Erythroblast (primary cell): ENCODE measurements around the gene KBTBD8.

Experiments
- GATA1 ChIP-seq: IDR thresholded peaks from 2 replicates; pipeline ENCODE4 v1.6.1; 2011; ENCODE audit warnings: low read depth, mild to moderate bottlenecking, control low read depth, low read length, moderate library complexity
- POLR2A ChIP-seq: IDR thresholded peaks from 2 replicates; pipeline ENCODE4 v1.6.1; 2011; ENCODE audit warnings: mild to moderate bottlenecking, low read length

- TF ChIP-seq POLR2A (no peak), GATA1 (no peak)
These were observed 20.9 kb downstream of the KBTBD8 start for GRCh38 chr3:67018789-67019526.
